NCI-H2107 treated with DMSO at 0.1 percent for 48 hours (cell line): Measurements from ENCODE around the gene PLEKHG1.

Experiments
- DNase-seq: peaks from one replicate; lab custom pipeline; 2025; ENCODE audit not compliant: unreplicated experiment; lab: John Stamatoyannopoulos, UW

Gene PLEKHG1

DNA sequence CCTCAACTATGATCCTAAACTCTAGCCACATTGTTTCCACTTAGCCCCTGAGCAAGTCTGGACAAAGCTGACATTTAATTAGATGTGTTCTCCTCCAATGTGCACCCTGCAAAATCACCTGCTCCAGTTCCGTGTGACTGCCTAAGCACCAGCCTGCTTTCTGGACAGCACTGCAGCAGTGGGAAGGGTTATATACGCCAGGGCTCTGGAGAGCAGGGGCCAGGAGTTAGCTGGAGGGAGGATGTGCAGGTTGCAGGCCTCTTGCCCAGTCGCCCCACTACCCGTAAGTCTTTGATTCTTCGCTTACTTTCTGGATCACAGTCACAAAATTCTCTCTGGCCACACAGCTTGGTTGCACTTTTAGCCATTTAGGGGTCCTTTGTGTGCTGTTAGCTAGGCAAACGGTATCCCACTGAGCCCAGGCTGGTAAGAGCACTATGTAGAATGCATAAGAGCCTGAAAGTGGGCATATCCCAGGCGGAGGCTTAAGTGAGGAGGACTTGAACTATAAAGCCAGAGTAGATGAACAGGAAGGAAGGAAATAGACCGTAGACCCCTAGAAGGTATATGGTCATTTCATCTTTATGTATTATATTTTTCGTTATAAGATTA is 10.7 kb upstream of the PLEKHG1 start:
- peak; percentile 40 for DNase-seq

DNA sequence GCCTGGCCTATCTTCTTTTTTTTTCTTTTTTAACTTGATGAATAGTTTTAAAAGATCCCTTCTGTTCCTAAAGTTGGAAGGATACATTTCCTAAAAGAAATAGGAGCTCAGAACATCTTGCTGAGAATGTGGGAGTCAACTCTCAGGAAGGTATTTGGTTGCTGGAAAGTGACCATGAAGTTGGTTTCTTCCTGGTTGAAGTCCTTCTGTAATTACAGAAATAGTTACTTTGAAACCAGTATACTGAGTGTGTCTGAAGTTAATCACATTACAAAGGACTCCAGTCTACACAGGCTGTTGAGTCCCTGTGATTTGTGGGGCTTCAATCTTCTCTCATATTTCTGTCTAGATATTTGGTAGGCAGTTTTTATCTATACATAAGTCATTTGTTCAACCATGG is 9.8 kb upstream of the PLEKHG1 start:
- DNase-seq, result no peak

GRCh38 chr6:150590446-150590845 is 9.2 kb upstream of the PLEKHG1 start:
- DNase-seq, result no peak

GRCh38 chr6:150592377-150592995 is 7.2 kb upstream of the PLEKHG1 start:
- no peak for DNase-seq

DNA sequence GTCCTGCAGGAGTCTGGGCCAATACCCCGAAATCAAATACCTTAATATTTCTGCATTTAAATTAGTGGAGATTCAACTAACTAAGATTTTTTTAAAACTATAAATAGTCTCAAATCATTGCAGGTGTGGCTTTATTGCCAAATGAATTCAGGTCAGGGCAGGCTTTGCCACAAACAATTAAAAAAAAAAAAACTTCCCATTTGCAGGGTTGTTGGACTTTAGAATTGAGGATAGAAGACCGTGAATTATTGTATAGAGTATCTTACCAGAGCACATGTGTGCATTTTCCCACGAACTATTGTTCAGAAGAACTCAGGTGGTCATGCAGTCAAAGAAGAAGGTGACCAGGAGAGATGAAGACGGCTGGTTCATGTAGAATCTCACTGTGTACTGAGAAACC is 6.6 kb upstream of the PLEKHG1 start:
- no peak for DNase-seq

- DNase-seq, result no peak
Observed at GRCh38 chr6:150596439-150596838, 3.2 kb upstream of the PLEKHG1 start.

GRCh38 chr6:150598401-150598800 is 1.3 kb upstream of the PLEKHG1 start:
- no peak for DNase-seq

GRCh38 chr6:150598858-150599198 is 857 bp upstream of the PLEKHG1 start:
- DNase-seq, result no peak

GRCh38 chr6:150600010-150600300 is 270 bp downstream of the PLEKHG1 start:
- no peak for DNase-seq

DNA sequence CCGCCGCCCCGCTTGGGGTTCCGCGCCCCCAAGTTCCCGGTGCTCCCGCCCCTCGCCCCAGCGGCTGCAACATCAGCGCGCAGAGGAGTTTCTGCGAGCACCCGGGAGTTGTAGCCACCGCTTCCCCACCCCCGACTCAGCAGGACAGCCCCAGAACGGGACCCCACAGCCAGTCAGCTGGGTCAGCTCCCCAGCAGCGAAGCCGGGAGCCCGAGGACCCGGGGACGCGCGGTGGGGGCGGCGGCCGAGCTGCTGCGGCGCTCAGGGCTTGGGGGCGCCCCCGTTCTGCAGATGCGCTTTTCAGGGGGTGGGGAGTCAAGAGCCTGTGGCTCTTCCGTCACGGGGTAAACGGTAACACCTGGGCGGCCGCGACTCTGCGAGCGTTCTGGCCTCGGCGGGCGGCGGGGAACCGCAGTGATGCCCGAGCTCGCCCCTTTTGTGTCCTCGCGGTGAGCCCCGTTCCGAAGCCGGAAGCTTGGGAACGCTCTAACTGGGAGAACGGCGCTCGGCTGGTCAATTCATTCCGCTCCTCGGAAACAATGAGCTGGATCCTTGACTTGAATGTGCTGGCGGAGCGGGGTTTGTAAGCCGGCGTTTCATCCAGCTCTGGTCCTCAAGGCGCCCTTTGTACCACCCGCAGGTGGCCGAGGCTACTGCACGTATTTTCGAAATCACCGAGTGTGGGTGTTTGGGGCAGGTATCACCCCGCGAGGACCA is 774 bp downstream of the PLEKHG1 start:
- DNase-seq, result peak; percentile 89

GRCh38 chr6:150601439-150601838 is 1.8 kb downstream of the PLEKHG1 start:
- no peak for DNase-seq

DNA sequence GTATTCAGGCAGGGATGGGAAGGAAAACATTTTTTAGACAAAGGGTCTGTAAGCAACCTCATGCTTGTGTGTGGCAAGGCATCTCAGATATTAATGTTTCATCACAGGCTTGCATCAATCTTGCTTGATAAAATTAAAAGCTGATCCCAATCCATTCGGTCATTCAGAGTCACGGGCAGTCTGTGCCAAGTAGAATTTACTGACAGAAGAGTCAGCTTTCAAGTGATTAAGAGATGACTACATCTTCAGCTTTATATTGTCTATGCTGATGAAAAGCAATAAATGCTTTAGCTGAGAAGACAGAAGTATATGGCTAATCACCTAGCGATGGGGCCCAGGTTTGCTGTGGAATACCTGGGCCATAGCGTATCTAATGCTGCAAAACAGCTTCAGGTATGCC is 3.5 kb downstream of the PLEKHG1 start:
- no peak for DNase-seq

- DNase-seq, result no peak
Observed at GRCh38 chr6:150604467-150604866, 4.8 kb downstream of the PLEKHG1 start.

DNA sequence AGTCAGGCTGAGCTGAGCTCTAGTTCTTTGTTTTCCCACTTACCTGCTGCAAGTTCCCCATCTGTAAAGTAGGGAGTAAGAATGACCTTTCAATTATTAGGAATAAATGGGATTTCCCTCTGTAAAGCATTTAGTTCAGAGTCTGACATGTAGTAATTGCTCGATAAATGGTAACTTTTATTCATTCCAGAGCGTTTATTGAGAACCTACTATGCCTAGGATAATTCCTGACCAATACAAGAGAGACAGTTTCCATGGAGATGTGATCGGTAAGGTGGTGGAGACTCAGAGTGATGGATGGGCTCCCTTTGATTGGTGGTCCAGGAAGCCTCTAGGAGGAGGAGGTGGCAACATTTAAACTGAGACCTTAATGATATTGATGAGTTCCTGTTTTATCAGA is 5.6 kb downstream of the PLEKHG1 start:
- DNase-seq, result no peak

GRCh38 chr6:150606168-150606591 is 6.5 kb downstream of the PLEKHG1 start:
- DNase-seq, result no peak

GRCh38 chr6:150606647-150607328 is 7.1 kb downstream of the PLEKHG1 start:
- DNase-seq, result no peak

DNA sequence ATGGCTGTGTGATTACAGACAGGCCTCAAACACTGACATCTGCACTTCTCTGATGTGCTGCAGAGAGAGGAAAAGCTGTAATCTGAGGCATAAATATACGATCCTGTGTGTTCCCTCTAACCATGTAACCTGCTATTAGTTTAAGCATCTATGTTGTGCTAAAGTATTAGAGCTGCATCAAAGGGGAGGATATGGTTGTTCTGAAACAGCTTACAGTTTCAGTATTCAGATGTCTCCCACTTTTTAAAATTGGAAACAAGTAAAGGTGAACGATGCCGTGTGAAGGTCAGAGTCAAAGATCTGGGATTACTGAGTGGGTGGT is 7.6 kb downstream of the PLEKHG1 start:
- DNase-seq, result no peak

DNA sequence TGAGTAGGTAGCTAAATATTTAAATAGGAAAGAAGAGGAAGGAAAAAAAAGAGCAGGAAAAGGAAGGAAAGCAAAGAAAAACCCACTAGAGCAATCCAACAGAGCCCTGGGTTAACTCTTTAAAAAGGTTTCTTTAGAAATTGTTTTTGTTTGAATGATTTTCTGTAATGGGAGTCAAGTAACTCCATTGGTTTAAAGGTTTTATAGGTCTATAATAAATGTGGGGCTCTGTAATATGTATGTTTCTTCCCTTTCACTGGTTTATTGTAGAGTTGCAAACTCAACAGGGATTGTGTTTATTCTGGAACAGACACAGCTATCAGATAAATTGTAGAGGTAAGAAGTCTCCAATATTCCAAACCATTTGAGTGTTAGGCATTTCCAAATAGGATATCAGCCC is 10.9 kb downstream of the PLEKHG1 start:
- no peak for DNase-seq

DNA sequence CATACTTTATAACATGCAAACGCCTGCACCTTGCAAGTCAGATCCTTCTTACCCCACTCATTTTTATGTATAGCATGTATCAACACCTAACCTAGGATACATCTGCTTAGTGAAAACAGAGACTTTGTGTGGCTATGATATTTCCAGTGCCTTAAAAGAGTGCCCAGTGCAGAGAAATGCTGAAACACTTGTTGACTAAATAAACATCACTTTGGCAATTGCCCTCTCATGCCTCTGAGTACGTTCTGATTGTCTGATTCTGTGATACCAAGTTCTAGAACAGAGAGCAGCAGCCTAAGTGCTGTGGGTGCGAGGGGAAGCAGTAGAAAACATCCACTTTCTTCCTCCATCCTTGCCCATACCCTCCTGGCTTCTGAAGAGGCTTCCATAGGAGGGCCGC is 13.6 kb downstream of the PLEKHG1 start:
- no peak for DNase-seq

GRCh38 chr6:150615967-150616366 is 16.3 kb downstream of the PLEKHG1 start:
- DNase-seq, result no peak

DNA sequence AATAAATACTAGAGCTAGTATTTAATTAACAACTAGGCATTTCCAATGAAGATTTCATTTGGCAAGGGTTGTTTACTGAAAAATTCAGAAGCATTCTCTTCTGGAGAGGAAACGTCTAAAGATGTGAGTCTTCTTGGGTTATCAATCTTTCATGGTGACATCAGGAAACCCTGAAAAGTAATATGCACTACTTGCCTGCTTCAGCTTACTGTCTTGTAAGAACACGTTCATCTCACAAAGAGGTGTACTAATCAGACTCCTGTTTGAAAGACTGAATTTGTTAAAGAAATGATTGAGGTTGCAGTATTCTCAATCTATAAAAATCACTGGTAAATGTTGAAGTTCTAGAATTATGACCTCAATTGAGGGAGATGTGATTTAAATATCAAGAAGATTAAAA is 16.9 kb downstream of the PLEKHG1 start:
- DNase-seq, result no peak

GRCh38 chr6:150617062-150617461 is 17.4 kb downstream of the PLEKHG1 start:
- no peak for DNase-seq
